ENCODE results near the gene GALNT18. TPM values are rescaled to one million over a fixed set of nuclear protein-coding genes. Genes with fewer than 3 reads are reported as not detected.
A peak's percentile ranks its signal among the peaks of the same experiment; 100 is the strongest.

GALNT18 gene
- total RNA-seq, 1 experiment from 2014 or later, result 1.7 TPM

DNA sequence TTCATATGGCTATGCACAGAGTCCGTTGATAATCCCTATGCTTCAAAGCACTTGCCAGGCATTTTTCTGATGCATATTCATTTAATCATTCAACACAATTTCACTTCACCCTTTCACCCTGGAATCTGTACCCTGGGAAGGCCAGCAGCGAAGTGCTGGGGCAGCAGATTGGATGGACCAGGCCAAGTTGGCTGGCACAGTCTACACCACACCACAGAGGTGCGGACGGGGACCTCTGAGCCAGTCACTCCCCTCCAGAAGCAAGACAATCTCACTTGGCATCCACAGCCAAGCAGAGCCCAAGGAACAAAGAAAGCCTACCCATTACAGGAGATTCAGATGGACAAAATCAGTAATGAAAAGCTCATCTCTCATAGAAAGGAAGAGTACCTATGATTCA, 130.2 kb downstream of the GALNT18 start:
- Histone ChIP-seq H4K8ac (replicated peaks; ENCODE audit: insufficient read length, low read depth, low read length) (no peak overlapping the region), H3K27ac (ENCODE audit: insufficient read length, low read depth, low read length) (no peak overlapping the region), H3K27me3 (ENCODE audit: insufficient read depth, low read length) (no peaks in the 10 kb centered on the region), H2BK20ac (ENCODE audit: low read depth, low read length, poor library complexity, severe bottlenecking) (no peak overlapping the region), H4K20me1 (ENCODE audit: control insufficient read depth, insufficient read depth, insufficient read length) (no peaks in the 10 kb centered on the region), H3K9ac (ENCODE audit: extremely low read depth, insufficient read length, low read length) (no peak overlapping the region), H2AK5ac (ENCODE audit: insufficient read length, low read length) (no peak overlapping the region), H2BK12ac (ENCODE audit: insufficient read length, low read depth, low read length) (no peak overlapping the region), H3K18ac (ENCODE audit: insufficient read length, low read depth, low read length) (no peak overlapping the region), H3K79me1 (ENCODE audit: insufficient read depth, low read depth, low read length, poor library complexity, severe bottlenecking) (no peaks in the 10 kb centered on the region), H2BK120ac (ENCODE audit: low read depth, low read length, poor library complexity, severe bottlenecking) (no peak overlapping the region), H2BK5ac (ENCODE audit: insufficient read length, low read length) (no peak overlapping the region), H3K4me1 (ENCODE audit: insufficient read depth, low read length) (no peaks in the 10 kb centered on the region), H3K9me3 (ENCODE audit: control insufficient read depth, low read depth, low read length) (no peaks in the 10 kb centered on the region), H3K4ac (ENCODE audit: low read depth, low read length) (no peak overlapping the region), H4K91ac (ENCODE audit: insufficient read length, low read depth, low read length) (no peak overlapping the region), H3K23ac (ENCODE audit: insufficient read length, low read depth, low read length) (no peak overlapping the region), H2BK15ac (ENCODE audit: low read depth, low read length) (no peak overlapping the region), H3K79me2 (ENCODE audit: insufficient read depth, low read length) (no peaks in the 10 kb centered on the region), H3K14ac (ENCODE audit: insufficient read depth, low read length) (no peak overlapping the region), H4K5ac (ENCODE audit: insufficient read length, low read depth, low read length) (no peak overlapping the region), H3K23me2 (ENCODE audit: insufficient read length, low read depth, low read length, poor library complexity, severe bottlenecking) (no peaks in the 10 kb centered on the region), H3K56ac (ENCODE audit: insufficient read length, low read depth, low read length) (no peak overlapping the region), H3T11ph (ENCODE audit: low read length) (no peak overlapping the region), H3K4me2 (ENCODE audit: insufficient read depth, insufficient read length, low read length) (no peak overlapping the region), H2AFZ (ENCODE audit: low read length) (no peak overlapping the region)
- no peak for DNase-seq
- WGBS (ENCODE audit: extremely low coverage, insufficient read length, low lambda C conversion rate), result no CpG with 5 or more reads among the region's 4 CpGs
- peaks cover 3 to 8% of the 10 kb centered on the region in 2 experiments for H3K4me1 Mint-ChIP-seq
- H3K36me3 Mint-ChIP-seq (ENCODE audit: insufficient read depth in 1 of 3, low read depth in 3 of 3), result no peaks in the 10 kb centered on the region
- no peak for TF ChIP-seq CTCF (conservative IDR thresholded peaks at IDR 0.05)
- peak overlapping the region in 1 of 3 experiments; percentile 69; a peak in 1 of 7 replicates for H3K27ac Mint-ChIP-seq
- no peaks in the 10 kb centered on the region; the same call in 1 of the 2 replicates for H3K27me3 Mint-ChIP-seq (ENCODE audit: low read depth)
- no peaks in the 10 kb centered on the region for H3K9me3 Mint-ChIP-seq
- no peak overlapping the region for H3K4me3 Mint-ChIP-seq
